CD14-positive monocyte (primary cell): ENCODE results near the gene PLCD3. TPM values are rescaled to one million over a fixed set of nuclear protein-coding genes. Genes with fewer than 3 reads are reported as not detected.

Experiments
- DNase-seq, 3 donors: peaks; one replicate each; pipeline ENCODE4 v3.0.0-alpha.2; 2011 to 2022
- H2AFZ ChIP-seq: 2 replicates; pipeline ENCODE4 v1.6.0; 2012; ENCODE audit warnings: mild to moderate bottlenecking, low read depth, low read length, inconsistent platforms; ENCODE audit not compliant: insufficient read depth, poor library complexity, severe bottlenecking
- H3K27ac ChIP-seq, 2 donors: 1 replicate in 1 of 2; 2 replicates in 1 of 2; pipeline ENCODE4 v1.5.1; 2012 to 2013; ENCODE audit warnings: low read length in 2 of 2, control low read depth in 1 of 2, inconsistent platforms in 1 of 2, low read depth in 1 of 2, mild to moderate bottlenecking in 1 of 2
- H3K27me3 ChIP-seq, 2 donors: one replicate each; pipeline versions ENCODE4 v1.6.0 to v1.6.1; 2011 to 2013; ENCODE audit warnings: low read length in 2 of 2; ENCODE audit not compliant: control insufficient read depth in 2 of 2, insufficient read depth in 2 of 2
- H3K36me3 ChIP-seq, 2 donors: replicated peaks in 1 of 2; 1 replicate in 1 of 2; 2 replicates in 1 of 2; pipeline versions ENCODE4 v1.5.1 to v1.6.1; 2012 to 2013; ENCODE audit warnings: low read length in 2 of 2, control low read depth in 1 of 2, inconsistent platforms in 1 of 2, mild to moderate bottlenecking in 1 of 2; ENCODE audit not compliant: insufficient read depth in 2 of 2, control insufficient read depth in 1 of 2
- H3K4me1 ChIP-seq, 2 donors: 1 replicate in 1 of 2; 2 replicates in 1 of 2; pipeline versions ENCODE4 v1.5.1 to v1.6.1; 2012 to 2013; ENCODE audit warnings: low read length in 2 of 2, control low read depth in 1 of 2, inconsistent platforms in 1 of 2, mild to moderate bottlenecking in 1 of 2, moderate library complexity in 1 of 2; ENCODE audit not compliant: insufficient read depth in 2 of 2, control insufficient read depth in 1 of 2
- H3K4me2 ChIP-seq: replicated peaks from 2 replicates; pipeline ENCODE3; 2012; ENCODE audit warnings: low read length, moderate library complexity, mild to moderate bottlenecking; ENCODE audit not compliant: poor library complexity, severe bottlenecking; ENCODE audit errors: extremely low read depth
- H3K4me3 ChIP-seq, 3 experiments: fragments of 200-600 bp in 1 of 3; sonication (generic) in 1 of 3; replicated peaks in 1 of 3; 1 replicate in 2 of 3; 2 replicates in 1 of 3; pipeline ENCODE4 v1.5.1; 2011 to 2013; ENCODE audit warnings: low read length in 3 of 3, mild to moderate bottlenecking in 3 of 3, control low read depth in 2 of 3, low read depth in 2 of 3, inconsistent platforms in 1 of 3, moderate library complexity in 1 of 3
- H3K79me2 ChIP-seq: 2 replicates; pipeline ENCODE4 v1.6.0; 2012; ENCODE audit warnings: mild to moderate bottlenecking, control low read depth, inconsistent platforms, low read length, moderate library complexity; ENCODE audit not compliant: insufficient read depth
- H3K9ac ChIP-seq: 2 replicates; pipeline ENCODE4 v1.6.0; 2017; ENCODE audit warnings: low read length, mild to moderate bottlenecking; ENCODE audit not compliant: insufficient read depth, poor library complexity, severe bottlenecking
- H3K9me3 ChIP-seq, 2 donors: replicated peaks in 1 of 2; 1 replicate in 1 of 2; 2 replicates in 1 of 2; pipeline versions ENCODE4 v1.5.1 to v1.6.1; 2012 to 2013; ENCODE audit warnings: low read length in 2 of 2, control low read depth in 1 of 2; ENCODE audit not compliant: control insufficient read depth in 1 of 2, insufficient read depth in 1 of 2
- H4K20me1 ChIP-seq: 2 replicates; pipeline ENCODE4 v1.6.0; 2012; ENCODE audit warnings: mild to moderate bottlenecking, low read length, control low read depth, moderate library complexity; ENCODE audit not compliant: insufficient read depth
- H3K27ac Mint-ChIP-seq, 7 donors: one replicate each; pipeline ENCODE4 v1.8.0; 2020; ENCODE audit warnings: mild to moderate bottlenecking in 7 of 7, mixed read lengths in 7 of 7, moderate library complexity in 6 of 7, inconsistent platforms in 2 of 7
- H3K27me3 Mint-ChIP-seq, 3 donors: one replicate each; pipeline ENCODE4 v1.8.0; 2021 to 2022; ENCODE audit warnings: low read depth in 3 of 3, mild to moderate bottlenecking in 3 of 3, mixed read lengths in 3 of 3, moderate library complexity in 3 of 3, inconsistent platforms in 1 of 3
- H3K36me3 Mint-ChIP-seq, 2 donors: one replicate each; pipeline ENCODE4 v1.8.0; 2020; ENCODE audit warnings: mixed read lengths in 2 of 2, inconsistent platforms in 1 of 2, mild to moderate bottlenecking in 1 of 2
- H3K4me1 Mint-ChIP-seq: one replicate; pipeline ENCODE4 v1.8.0; 2020; ENCODE audit warnings: mild to moderate bottlenecking, mixed read lengths
- H3K4me3 Mint-ChIP-seq, 2 donors: one replicate each; pipeline ENCODE4 v1.8.0; 2020; ENCODE audit warnings: mild to moderate bottlenecking in 2 of 2, mixed read lengths in 2 of 2, moderate library complexity in 1 of 2
- H3K9me3 Mint-ChIP-seq, 7 donors: one replicate each; pipeline ENCODE4 v1.8.0; 2020 to 2022; ENCODE audit warnings: mixed read lengths in 7 of 7, mild to moderate bottlenecking in 6 of 7, moderate library complexity in 6 of 7, inconsistent platforms in 2 of 7
- WGBS: methylation state at CpG from one replicate; pipeline ENCODE4 v1.1.5; 2013; ENCODE audit warnings: missing lambda C conversion rate; ENCODE audit not compliant: insufficient coverage; 5-methylcytosine and 5-hydroxymethylcytosine counted together
- intact Hi-C, 2 donors: fragments of 100-400 bp; cut with micrococcal nuclease; formaldehyde crosslinking; loops; one replicate each; pipeline versions ENCODE4 v1.15.0 to v1.15.1; 2023
- polyA plus RNA-seq, 3 donors: library from polyadenylated mRNA; depleted of rRNA in 1 of 3; unstranded in 2 of 3; stranded (reverse) in 1 of 3; fragments of 300-500 nt in 2 of 3; fragments of >200 nt in 1 of 3; fragmentation: Illumina TruSeq in 2 of 3; gene quantifications; 1 replicate in 2 of 3; 2 replicates in 1 of 3; pipeline ENCODE4 v1.2.3, GENCODE V29; 2012 to 2021
- TF ChIP-seq, protein P1 (sequence below): fragments of 200-600 bp; IDR thresholded peaks from one replicate; pipeline ENCODE4 v1.8.0; 2022; ENCODE audit warnings: antibody characterized with exemption, mild to moderate bottlenecking

The PLCD3 gene
- polyA plus RNA-seq, 3 donors = 0.97 to 25.8 (median 2.5) TPM

DNA sequence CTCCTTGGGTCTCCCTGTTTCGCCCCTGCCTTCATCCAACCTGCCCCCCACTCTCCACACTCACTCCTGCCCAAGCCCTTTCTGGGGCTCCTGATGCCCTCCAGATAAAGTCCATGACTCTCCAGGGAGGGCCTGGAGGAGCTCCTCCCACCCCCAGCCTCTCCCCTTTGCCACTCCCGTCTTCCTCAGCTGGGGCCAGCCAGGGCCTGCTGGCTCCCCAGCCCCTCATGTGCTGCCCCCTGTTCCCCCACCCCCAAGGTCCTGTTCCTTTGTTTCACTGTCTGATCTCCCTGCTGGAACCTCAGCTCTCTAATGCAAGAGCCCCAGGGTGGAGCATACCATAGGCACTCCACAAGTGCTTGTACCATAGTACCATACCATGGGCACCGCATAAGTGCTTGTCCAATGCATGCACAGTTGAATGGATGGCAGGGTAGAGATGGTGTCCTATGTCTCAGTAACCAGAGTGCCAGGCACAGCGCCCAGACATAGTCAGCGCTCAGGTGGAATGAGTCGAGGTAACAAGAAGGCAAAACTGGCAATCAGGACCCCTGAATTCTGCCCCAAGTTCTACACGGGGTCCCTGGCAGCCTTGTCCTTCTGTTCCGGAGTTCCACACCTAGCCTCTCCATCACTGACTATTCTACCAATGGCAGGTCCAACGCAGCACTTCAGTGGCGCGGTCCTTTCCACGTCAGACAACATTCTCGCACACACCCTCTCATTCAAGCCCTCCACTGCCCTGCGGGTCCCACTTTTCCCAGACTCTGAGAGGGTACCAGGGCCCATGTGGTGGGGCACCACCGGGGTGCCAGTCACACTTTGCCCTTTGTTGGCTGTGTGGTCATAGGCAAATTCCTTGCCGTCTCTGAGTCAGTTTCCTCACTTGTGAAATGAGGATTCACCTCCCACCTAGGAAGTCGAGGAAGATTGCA, 1.4 kb downstream of the PLCD3 start:
- H3K27ac ChIP-seq = no peak overlapping the region
- Mint-ChIP-seq H3K4me3 (peak overlapping the region; percentile 75 to 78), H3K4me1 (peaks cover 22% of the 10 kb centered on the region), H3K27me3 (peaks cover 7 to 16% (median 12%) of the 10 kb centered on the region in 3 donors), H3K9me3 (no peaks in the 10 kb centered on the region), H3K36me3 (no peaks in the 10 kb centered on the region), H3K27ac (peak overlapping the region in 2 of 7 donors; percentile 8 to 32)
- intact Hi-C loops = loop anchor here (5.0 to 10.0 kb wide), 3 partner anchors 34 to 356 kb away; no protein-coding TSS in a partner anchor
- no peak overlapping the region for H2AFZ ChIP-seq
- peaks cover 14 to 22% of the 10 kb centered on the region in 2 donors for H3K4me1 ChIP-seq
- no peak overlapping the region for H3K4me3 ChIP-seq
- H3K9ac ChIP-seq = no peak overlapping the region
- TF ChIP-seq, protein P1, sequence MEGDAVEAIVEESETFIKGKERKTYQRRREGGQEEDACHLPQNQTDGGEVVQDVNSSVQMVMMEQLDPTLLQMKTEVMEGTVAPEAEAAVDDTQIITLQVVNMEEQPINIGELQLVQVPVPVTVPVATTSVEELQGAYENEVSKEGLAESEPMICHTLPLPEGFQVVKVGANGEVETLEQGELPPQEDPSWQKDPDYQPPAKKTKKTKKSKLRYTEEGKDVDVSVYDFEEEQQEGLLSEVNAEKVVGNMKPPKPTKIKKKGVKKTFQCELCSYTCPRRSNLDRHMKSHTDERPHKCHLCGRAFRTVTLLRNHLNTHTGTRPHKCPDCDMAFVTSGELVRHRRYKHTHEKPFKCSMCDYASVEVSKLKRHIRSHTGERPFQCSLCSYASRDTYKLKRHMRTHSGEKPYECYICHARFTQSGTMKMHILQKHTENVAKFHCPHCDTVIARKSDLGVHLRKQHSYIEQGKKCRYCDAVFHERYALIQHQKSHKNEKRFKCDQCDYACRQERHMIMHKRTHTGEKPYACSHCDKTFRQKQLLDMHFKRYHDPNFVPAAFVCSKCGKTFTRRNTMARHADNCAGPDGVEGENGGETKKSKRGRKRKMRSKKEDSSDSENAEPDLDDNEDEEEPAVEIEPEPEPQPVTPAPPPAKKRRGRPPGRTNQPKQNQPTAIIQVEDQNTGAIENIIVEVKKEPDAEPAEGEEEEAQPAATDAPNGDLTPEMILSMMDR = no peak
- peaks cover 0 to 8% of the 10 kb centered on the region in 2 donors for H3K27me3 ChIP-seq
- H3K36me3 ChIP-seq = no peaks in the 10 kb centered on the region
- no peak for DNase-seq
- peak overlapping the region; percentile 98 for H3K4me2 ChIP-seq
- H3K79me2 ChIP-seq = peaks cover under 1% of the 10 kb centered on the region
- H3K9me3 ChIP-seq = no peaks in the 10 kb centered on the region
- no peaks in the 10 kb centered on the region for H4K20me1 ChIP-seq
- WGBS = 82% methylated on average over 12 of the region's 17 CpGs

DNA sequence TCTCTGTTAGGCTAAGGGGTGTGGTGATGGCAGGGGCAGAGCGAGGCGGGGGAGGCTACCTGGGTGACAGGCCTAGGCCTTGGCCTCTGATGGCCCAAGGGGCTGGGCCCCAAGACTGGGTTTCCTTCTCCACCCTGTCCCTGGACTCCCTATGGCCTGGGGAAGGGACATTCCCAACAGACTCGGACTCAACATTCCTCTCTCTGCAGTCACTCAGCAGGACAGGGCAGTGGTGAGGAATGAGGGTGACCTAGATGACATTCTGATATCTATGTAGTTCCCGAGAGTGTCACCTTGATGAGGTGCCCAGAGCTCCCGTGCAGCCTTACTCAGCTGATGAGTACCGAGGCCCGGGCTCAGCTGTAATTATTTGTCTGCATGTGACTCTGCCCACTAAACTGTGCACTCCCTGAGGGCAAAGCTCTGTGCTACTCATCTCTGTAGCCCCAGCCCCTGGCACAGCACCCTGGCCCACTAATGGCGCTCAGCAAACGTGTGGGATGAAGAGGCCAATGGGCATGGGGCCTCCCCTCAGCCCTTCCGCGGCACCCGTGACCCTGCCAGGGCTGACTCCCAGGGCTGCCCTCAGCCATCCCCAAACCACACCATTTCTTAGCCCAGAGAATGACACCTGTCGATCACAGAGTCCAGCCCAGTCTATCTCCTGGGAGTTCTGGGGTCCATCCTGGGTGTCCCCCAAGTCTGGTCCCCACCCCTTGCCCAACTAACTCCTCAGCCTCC, 2.2 kb downstream of the PLCD3 start:
- Histone ChIP-seq H3K79me2 (no peaks in the 10 kb centered on the region), H3K9me3 (no peaks in the 10 kb centered on the region), H3K4me2 (no peak overlapping the region), H2AFZ (no peak overlapping the region), H3K36me3 (no peaks in the 10 kb centered on the region), H3K4me1 (peaks cover 11 to 20% of the 10 kb centered on the region in 2 donors), H3K27ac (no peak overlapping the region), H3K4me3 (no peak overlapping the region), H3K9ac (no peak overlapping the region), H4K20me1 (no peaks in the 10 kb centered on the region), H3K27me3 (peaks cover 0 to 8% of the 10 kb centered on the region in 2 donors)
- no peak for DNase-seq
- WGBS = 90% methylated on average over 9 of the region's 13 CpGs
- intact Hi-C loops = loop anchor here (5.0 to 10.0 kb wide), 3 partner anchors 33 to 355 kb away; no protein-coding TSS in a partner anchor
- H3K4me1 Mint-ChIP-seq = peaks cover 20% of the 10 kb centered on the region
- no peaks in the 10 kb centered on the region for H3K36me3 Mint-ChIP-seq
- H3K27ac Mint-ChIP-seq = peak overlapping the region in 1 of 7 donors; percentile 32
- no peaks in the 10 kb centered on the region for H3K9me3 Mint-ChIP-seq
- TF ChIP-seq, protein P1 = no peak
- H3K4me3 Mint-ChIP-seq = no peak overlapping the region
- H3K27me3 Mint-ChIP-seq = peaks cover 7 to 16% (median 12%) of the 10 kb centered on the region in 3 donors
